Neuronal stem cell (in vitro differentiated cells): ENCODE data around the gene IRF5.

Source experiments
- DNase-seq: peaks from one replicate; pipeline ENCODE4 v3.0.0-alpha.2; 2013; ENCODE audit warnings: low spot score
- H2AFZ ChIP-seq: one replicate; pipeline ENCODE4 v1.6.1; 2013; ENCODE audit warnings: mild to moderate bottlenecking, low read length, inconsistent platforms
- H2AK5ac ChIP-seq: 2 replicates; pipeline ENCODE4 v1.6.1; 2013; ENCODE audit warnings: low read depth, mild to moderate bottlenecking, inconsistent platforms, low read length, moderate library complexity, mixed read lengths
- H2BK120ac ChIP-seq: 2 replicates; pipeline ENCODE4 v1.6.1; 2013; ENCODE audit warnings: low read depth, mild to moderate bottlenecking, inconsistent platforms, low read length, moderate library complexity, mixed read lengths
- H2BK12ac ChIP-seq: one replicate; pipeline ENCODE4 v1.6.1; 2013; ENCODE audit warnings: low read length, inconsistent platforms
- H2BK15ac ChIP-seq: 2 replicates; pipeline ENCODE4 v1.6.1; 2013; ENCODE audit warnings: mild to moderate bottlenecking, low read length, inconsistent platforms, mixed read lengths
- H2BK5ac ChIP-seq: one replicate; pipeline ENCODE4 v1.6.1; 2013; ENCODE audit warnings: inconsistent platforms, mild to moderate bottlenecking, low read length, moderate library complexity
- H3K14ac ChIP-seq: one replicate; pipeline ENCODE4 v1.6.1; 2013; ENCODE audit warnings: low read length, inconsistent platforms
- H3K18ac ChIP-seq: 2 replicates; pipeline ENCODE4 v1.6.1; 2013; ENCODE audit warnings: low read length, inconsistent platforms
- H3K23ac ChIP-seq: 2 replicates; pipeline ENCODE4 v1.6.1; 2013; ENCODE audit warnings: low read depth, mild to moderate bottlenecking, mixed read lengths, low read length, inconsistent platforms; ENCODE audit not compliant: poor library complexity
- H3K27ac ChIP-seq: replicated peaks from 3 replicates; pipeline ENCODE4 v1.5.1; 2013; ENCODE audit warnings: low read length, inconsistent platforms
- H3K27me3 ChIP-seq, 3 experiments: 2 replicates each; pipeline ENCODE4 v1.6.1; 2013; ENCODE audit warnings: low read length in 3 of 3, mild to moderate bottlenecking in 2 of 3, inconsistent platforms in 1 of 3, low read depth in 1 of 3, mixed read lengths in 1 of 3, moderate library complexity in 1 of 3; ENCODE audit not compliant: control insufficient read depth in 3 of 3, insufficient read depth in 3 of 3
- H3K36me3 ChIP-seq, 2 donors: replicated peaks in 1 of 2; 2 replicates each; pipeline ENCODE4 v1.6.1; 2013; ENCODE audit warnings: low read length in 2 of 2; ENCODE audit not compliant: control insufficient read depth in 2 of 2, insufficient read depth in 2 of 2
- H3K4ac ChIP-seq: 2 replicates; pipeline ENCODE4 v1.6.1; 2013; ENCODE audit warnings: inconsistent platforms, mild to moderate bottlenecking, low read length, moderate library complexity
- H3K4me1 ChIP-seq, 2 donors: 1 replicate in 1 of 2; 2 replicates in 1 of 2; pipeline ENCODE4 v1.6.1; 2013; ENCODE audit warnings: low read length in 2 of 2, low read depth in 1 of 2; ENCODE audit not compliant: control insufficient read depth in 2 of 2, insufficient read depth in 1 of 2
- H3K4me2 ChIP-seq: one replicate; pipeline ENCODE4 v1.6.1; 2013; ENCODE audit warnings: mild to moderate bottlenecking, low read length, inconsistent platforms; ENCODE audit not compliant: insufficient read depth, poor library complexity, severe bottlenecking
- H3K4me3 ChIP-seq, 2 donors: 2 replicates each; pipeline ENCODE4 v1.5.1; 2013; ENCODE audit warnings: low read length in 2 of 2, mild to moderate bottlenecking in 2 of 2, inconsistent platforms in 1 of 2, moderate library complexity in 1 of 2
- H3K79me1 ChIP-seq: one replicate; pipeline ENCODE4 v1.6.1; 2013; ENCODE audit warnings: low read depth, mild to moderate bottlenecking, inconsistent platforms, low read length, moderate library complexity
- H3K9ac ChIP-seq: one replicate; pipeline ENCODE4 v1.6.1; 2013; ENCODE audit warnings: mild to moderate bottlenecking, low read depth, low read length, inconsistent platforms; ENCODE audit not compliant: poor library complexity
- H3K9me3 ChIP-seq, 2 donors: replicated peaks in 1 of 2; 2 replicates each; pipeline versions ENCODE3 to v1.6.1; 2013; ENCODE audit warnings: low read length in 2 of 2, mild to moderate bottlenecking in 2 of 2, inconsistent platforms in 1 of 2, low read depth in 1 of 2, mixed read lengths in 1 of 2, moderate library complexity in 1 of 2; ENCODE audit not compliant: control insufficient read depth in 2 of 2, insufficient read depth in 1 of 2
- H4K8ac ChIP-seq: one replicate; pipeline ENCODE4 v1.6.1; 2013; ENCODE audit warnings: low read depth, mild to moderate bottlenecking, inconsistent platforms, low read length, moderate library complexity
- H4K91ac ChIP-seq: one replicate; pipeline ENCODE4 v1.6.1; 2013; ENCODE audit warnings: low read length, low read depth, mild to moderate bottlenecking, inconsistent platforms; ENCODE audit not compliant: poor library complexity
- WGBS, 2 donors: extraction: QIAGEN DNeasy Blood & Tissue Kit; methylation state at CpG; one replicate each; pipeline ENCODE4 v1.1.7; 2013; ENCODE audit warnings: missing lambda C conversion rate in 2 of 2, mixed read lengths in 1 of 2; ENCODE audit not compliant: insufficient read length in 2 of 2, insufficient replicate concordance in 1 of 2; ENCODE audit errors: extremely low coverage in 2 of 2; 5-methylcytosine and 5-hydroxymethylcytosine counted together

Gene IRF5

GRCh38 chr7:128915841-128916642, 21.7 kb upstream of the IRF5 start:
- Histone ChIP-seq H3K79me1 (peaks cover 2% of the 10 kb centered on the region), H2BK120ac (no peak overlapping the region), H3K27me3 (peaks cover 0 to 84% (median 39%) of the 10 kb centered on the region in 3 experiments), H3K18ac (peak overlapping the region; percentile 71), H3K4me3 (peak overlapping the region; percentile 11 to 66), H3K9ac (peak overlapping the region; percentile 30), H2AK5ac (peak overlapping the region; percentile 63), H4K91ac (no peak overlapping the region), H3K4ac (no peak overlapping the region), H3K14ac (peak overlapping the region; percentile 82), H3K36me3 (no peaks in the 10 kb centered on the region), H3K27ac (no peak overlapping the region), H2BK15ac (no peak overlapping the region), H2BK5ac (no peak overlapping the region), H2AFZ (peak overlapping the region; percentile 86), H3K4me1 (peaks cover 3 to 15% of the 10 kb centered on the region in 2 donors), H3K23ac (peak overlapping the region; percentile 85), H2BK12ac (no peak overlapping the region), H3K9me3 (peaks cover 0 to 1% of the 10 kb centered on the region in 2 donors), H3K4me2 (peak overlapping the region; percentile 37), H4K8ac (no peak overlapping the region)
- WGBS, 2 donors, result no CpG with 5 or more reads among the region's 69 CpGs
- DNase-seq, result no peak

GRCh38 chr7:128916643-128916915, 21.1 kb upstream of the IRF5 start:
- DNase-seq, result no peak
- Histone ChIP-seq H3K27ac (no peak overlapping the region), H4K91ac (no peak overlapping the region), H3K23ac (no peak overlapping the region), H3K4ac (no peak overlapping the region), H3K36me3 (no peaks in the 10 kb centered on the region), H3K4me3 (no peak overlapping the region), H3K4me1 (peaks cover 3 to 11% of the 10 kb centered on the region in 2 donors), H3K79me1 (peaks cover 2% of the 10 kb centered on the region), H3K14ac (peak overlapping the region; percentile 21), H2BK12ac (no peak overlapping the region), H4K8ac (no peak overlapping the region), H2BK120ac (no peak overlapping the region), H3K9ac (no peak overlapping the region), H2AFZ (no peak overlapping the region), H2BK15ac (no peak overlapping the region), H3K18ac (no peak overlapping the region), H3K27me3 (peaks cover 0 to 82% (median 39%) of the 10 kb centered on the region in 3 experiments), H2BK5ac (no peak overlapping the region), H3K4me2 (no peak overlapping the region), H2AK5ac (no peak overlapping the region), H3K9me3 (peaks cover 0 to 1% of the 10 kb centered on the region in 2 donors)
- no CpG with 5 or more reads among the region's 7 CpGs for WGBS, 2 donors

GRCh38 chr7:128917122-128917521, 20.6 kb upstream of the IRF5 start:
- Histone ChIP-seq H3K27me3 (peaks cover 0 to 82% (median 37%) of the 10 kb centered on the region in 3 experiments), H4K91ac (no peak overlapping the region), H3K4me1 (peaks cover 0 to 9% of the 10 kb centered on the region in 2 donors), H3K36me3 (no peaks in the 10 kb centered on the region), H4K8ac (no peak overlapping the region), H3K9me3 (peaks cover 0 to 1% of the 10 kb centered on the region in 2 donors), H3K79me1 (peaks cover 2% of the 10 kb centered on the region), H2AFZ (no peak overlapping the region), H2BK120ac (no peak overlapping the region), H3K9ac (peak overlapping the region; percentile 24), H3K4me2 (no peak overlapping the region), H2BK12ac (no peak overlapping the region), H2BK5ac (no peak overlapping the region), H3K4ac (no peak overlapping the region), H3K23ac (no peak overlapping the region), H2BK15ac (no peak overlapping the region), H2AK5ac (peak overlapping the region; percentile 68), H3K27ac (no peak overlapping the region), H3K4me3 (no peak overlapping the region), H3K14ac (peak overlapping the region; percentile 47), H3K18ac (no peak overlapping the region)
- DNase-seq, result no peak
- no CpG with 5 or more reads among the region's 2 CpGs for WGBS, 2 donors

- H3K4me3 ChIP-seq, result no peak overlapping the region
- H3K23ac ChIP-seq, result no peak overlapping the region
- no peak overlapping the region for H2AFZ ChIP-seq
- H3K27ac ChIP-seq, result no peak overlapping the region
- peaks cover 0 to 85% (median 37%) of the 10 kb centered on the region in 3 experiments for H3K27me3 ChIP-seq
- H2AK5ac ChIP-seq, result no peak overlapping the region
- no peak overlapping the region for H2BK5ac ChIP-seq
- H2BK15ac ChIP-seq, result no peak overlapping the region
- H3K9ac ChIP-seq, result no peak overlapping the region
- peak overlapping the region; percentile 38 for H3K14ac ChIP-seq
- peaks cover 2% of the 10 kb centered on the region for H3K79me1 ChIP-seq
- no CpG with 5 or more reads among the region's 8 CpGs for WGBS, 2 donors
- H3K9me3 ChIP-seq, result peaks cover 0 to 1% of the 10 kb centered on the region in 2 donors
- no peak overlapping the region for H3K4me2 ChIP-seq
- no peak for DNase-seq
- no peaks in the 10 kb centered on the region for H3K36me3 ChIP-seq
- no peak overlapping the region for H4K91ac ChIP-seq
- no peak overlapping the region for H2BK12ac ChIP-seq
- peak overlapping the region; percentile 71 for H3K18ac ChIP-seq
- H4K8ac ChIP-seq, result no peak overlapping the region
- no peak overlapping the region for H3K4ac ChIP-seq
- H3K4me1 ChIP-seq, result peaks cover 0 to 9% of the 10 kb centered on the region in 2 donors
- H2BK120ac ChIP-seq, result no peak overlapping the region
Measured at GRCh38 chr7:128918016-128918665, 19.6 kb upstream of the IRF5 start.
